Liver (tissue), 9 donors: Measurements from ENCODE around the gene INHBA. TPM values are rescaled to one million over a fixed set of nuclear protein-coding genes. Genes with fewer than 3 reads are reported as not detected.

ENCODE experiments used
- DNase-seq: peaks from one replicate; pipeline ENCODE4 v3.0.0-alpha.2; 2017; ENCODE audit warnings: low spot score
- H3K27ac ChIP-seq, 2 donors: one replicate each; pipeline ENCODE4 v1.7.0; 2013; ENCODE audit warnings: inconsistent platforms in 2 of 2, low read length in 2 of 2, control low read depth in 1 of 2, low read depth in 1 of 2, mild to moderate bottlenecking in 1 of 2
- H3K27me3 ChIP-seq, 4 donors: one replicate each; pipeline versions ENCODE4 v1.6.1 to v1.7.0; 2013; ENCODE audit warnings: low read length in 3 of 4, inconsistent platforms in 1 of 4, mild to moderate bottlenecking in 1 of 4, moderate library complexity in 1 of 4; ENCODE audit not compliant: control insufficient read depth in 4 of 4, insufficient read depth in 4 of 4
- H3K36me3 ChIP-seq, 4 donors: one replicate each; pipeline versions ENCODE4 v1.6.1 to v1.7.0; 2013; ENCODE audit warnings: low read length in 3 of 4, mild to moderate bottlenecking in 3 of 4, low read depth in 1 of 4, moderate library complexity in 1 of 4; ENCODE audit not compliant: control insufficient read depth in 4 of 4, insufficient read depth in 3 of 4
- H3K4me1 ChIP-seq, 4 donors: one replicate each; pipeline versions ENCODE4 v1.6.1 to v1.7.0; 2013; ENCODE audit warnings: low read length in 3 of 4, mild to moderate bottlenecking in 3 of 4, moderate library complexity in 1 of 4; ENCODE audit not compliant: control insufficient read depth in 4 of 4, insufficient read depth in 4 of 4
- H3K4me3 ChIP-seq, 3 donors: one replicate each; pipeline versions ENCODE4 v1.6.1 to v1.7.0; 2013; ENCODE audit warnings: low read length in 3 of 3, control low read depth in 1 of 3, low read depth in 1 of 3, mild to moderate bottlenecking in 1 of 3
- H3K9ac ChIP-seq, 2 donors: one replicate each; pipeline ENCODE4 v1.7.0; 2013; ENCODE audit warnings: low read length in 2 of 2, mild to moderate bottlenecking in 2 of 2, moderate library complexity in 2 of 2, control low read depth in 1 of 2, low read depth in 1 of 2
- H3K9me3 ChIP-seq, 4 donors: one replicate each; pipeline versions ENCODE4 v1.6.1 to v1.7.0; 2013; ENCODE audit warnings: low read length in 3 of 4; ENCODE audit not compliant: control insufficient read depth in 4 of 4
- ATF3 ChIP-seq: IDR thresholded peaks from 2 replicates; pipeline ENCODE4 v1.6.1; 2016; ENCODE audit warnings: antibody characterized with exemption
- EGR1 ChIP-seq, 2 donors: IDR thresholded peaks; 2 replicates each; pipeline ENCODE4 v1.6.1; 2016 to 2018; ENCODE audit warnings: antibody characterized with exemption in 2 of 2, low read depth in 2 of 2
- FOXA1 ChIP-seq: IDR thresholded peaks from 2 replicates; pipeline ENCODE4 v1.6.1; 2016; ENCODE audit warnings: antibody characterized with exemption
- FOXA2 ChIP-seq: IDR thresholded peaks from 2 replicates; pipeline ENCODE4 v1.6.1; 2016; ENCODE audit warnings: antibody characterized with exemption
- GABPA ChIP-seq, 2 donors: IDR thresholded peaks in 1 of 2; conservative IDR thresholded peaks in 1 of 2; 2 replicates each; pipeline ENCODE4 v1.6.1; 2016; ENCODE audit warnings: antibody characterized with exemption in 2 of 2, mild to moderate bottlenecking in 1 of 2, moderate library complexity in 1 of 2
- HNF4A ChIP-seq, 2 donors: conservative IDR thresholded peaks; 2 replicates each; pipeline ENCODE4 v1.6.1; 2016; ENCODE audit warnings: antibody characterized with exemption in 2 of 2, mild to moderate bottlenecking in 2 of 2
- HNF4G ChIP-seq: IDR thresholded peaks from 2 replicates; pipeline ENCODE4 v1.6.1; 2016; ENCODE audit warnings: antibody characterized with exemption
- JUND ChIP-seq, 2 donors: IDR thresholded peaks; 2 replicates each; pipeline ENCODE4 v1.6.1; 2016; ENCODE audit warnings: antibody characterized with exemption in 2 of 2
- NR2F2 ChIP-seq: IDR thresholded peaks from 2 replicates; pipeline ENCODE4 v1.6.1; 2016; ENCODE audit warnings: antibody characterized with exemption
- RAD21 ChIP-seq, 2 donors: IDR thresholded peaks; 2 replicates each; pipeline ENCODE4 v1.6.1; 2016; ENCODE audit warnings: antibody characterized with exemption in 2 of 2, mild to moderate bottlenecking in 2 of 2
- REST ChIP-seq: IDR thresholded peaks from 2 replicates; pipeline ENCODE4 v1.6.1; 2016; ENCODE audit warnings: antibody characterized with exemption, mild to moderate bottlenecking
- RXRA ChIP-seq, 2 donors: IDR thresholded peaks; 2 replicates each; pipeline ENCODE4 v1.6.1; 2017 to 2018; ENCODE audit warnings: antibody characterized with exemption in 2 of 2, mild to moderate bottlenecking in 1 of 2
- SP1 ChIP-seq: IDR thresholded peaks from 2 replicates; pipeline ENCODE4 v1.6.1; 2018; ENCODE audit warnings: antibody characterized with exemption, mild to moderate bottlenecking
- TAF1 ChIP-seq: conservative IDR thresholded peaks from 2 replicates; pipeline ENCODE4 v1.6.1; 2016; ENCODE audit warnings: antibody characterized with exemption, mild to moderate bottlenecking
- whole genome bisulfite sequencing: extraction: QIAGEN DNeasy Blood & Tissue Kit; methylation state at CpG from one replicate; pipeline ENCODE4 v1.1.7; 2013; 5-methylcytosine and 5-hydroxymethylcytosine counted together
- polyA plus RNA-seq, 2 donors: library from polyadenylated mRNA; stranded (reverse) in 1 of 2; unstranded in 1 of 2; fragments of 200-250 nt in 1 of 2; fragments of >200 nt in 1 of 2; fragmentation: Nextera tagmentation in 1 of 2; extraction: Ambion mirVana in 1 of 2; gene quantifications; one replicate each; pipeline versions ENCODE4 v1.2.1 to v1.2.3, GENCODE V29; 2013 to 2015
- total RNA-seq, 2 donors: library from RNA; depleted of rRNA; stranded (reverse); fragments of >200 nt; gene quantifications; one replicate each; pipeline ENCODE4 v1.2.3, GENCODE V29; 2014
- TF ChIP-seq, protein P1 (sequence below): fragments of 150-350 bp; IDR thresholded peaks from 2 replicates; pipeline ENCODE4 v1.5.1; 2017; ENCODE audit warnings: improper control_type of control experiment, low read depth, low read length; ENCODE audit not compliant: missing input control
- TF ChIP-seq, protein P2 (sequence below): IDR thresholded peaks from 2 replicates; pipeline ENCODE4 v1.6.1; 2016; ENCODE audit warnings: antibody characterized with exemption
- TF ChIP-seq, protein P3 (sequence below): IDR thresholded peaks from 2 replicates; pipeline ENCODE4 v1.6.1; 2016; ENCODE audit warnings: antibody characterized with exemption
- donor health status: healthy.
- donor health status: healthy.
- donor health status: healthy.
- donor health status: healthy.
- donor health status: healthy.

INHBA gene
- total and polyA plus RNA-seq, 4 donors: 0.23 to 8.9 (median 3.0) TPM

DNA sequence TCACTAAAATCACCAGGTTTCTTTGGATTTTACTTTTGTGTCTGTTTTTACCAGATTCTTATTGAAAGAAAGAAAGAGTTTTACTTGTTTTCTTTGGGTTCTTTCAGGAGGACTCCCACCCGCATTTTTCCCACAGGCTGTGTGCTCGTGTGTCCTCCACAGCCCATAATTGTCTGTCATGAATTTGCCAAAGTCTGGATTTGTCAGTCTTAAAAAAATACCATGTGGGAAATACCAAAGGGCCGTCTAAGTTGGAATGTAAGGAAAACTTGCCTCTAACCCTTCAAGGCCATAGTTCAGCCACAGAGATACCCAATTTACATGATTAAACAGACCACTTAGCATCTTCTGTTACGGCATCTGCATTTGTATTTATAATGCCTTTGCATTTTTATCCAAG, 41.3 kb upstream of the INHBA start:
- Histone ChIP-seq H3K9me3 (peaks cover 0 to 11% (median 9%) of the 10 kb centered on the region in 4 donors), H3K4me1 (no peaks in the 10 kb centered on the region), H3K27ac (no peak overlapping the region), H3K4me3 (no peak overlapping the region), H3K9ac (no peak overlapping the region), H3K36me3 (no peaks in the 10 kb centered on the region), H3K27me3 (no peaks in the 10 kb centered on the region)
- TF ChIP-seq ATF3: no peak
- TF ChIP-seq, protein P1, sequence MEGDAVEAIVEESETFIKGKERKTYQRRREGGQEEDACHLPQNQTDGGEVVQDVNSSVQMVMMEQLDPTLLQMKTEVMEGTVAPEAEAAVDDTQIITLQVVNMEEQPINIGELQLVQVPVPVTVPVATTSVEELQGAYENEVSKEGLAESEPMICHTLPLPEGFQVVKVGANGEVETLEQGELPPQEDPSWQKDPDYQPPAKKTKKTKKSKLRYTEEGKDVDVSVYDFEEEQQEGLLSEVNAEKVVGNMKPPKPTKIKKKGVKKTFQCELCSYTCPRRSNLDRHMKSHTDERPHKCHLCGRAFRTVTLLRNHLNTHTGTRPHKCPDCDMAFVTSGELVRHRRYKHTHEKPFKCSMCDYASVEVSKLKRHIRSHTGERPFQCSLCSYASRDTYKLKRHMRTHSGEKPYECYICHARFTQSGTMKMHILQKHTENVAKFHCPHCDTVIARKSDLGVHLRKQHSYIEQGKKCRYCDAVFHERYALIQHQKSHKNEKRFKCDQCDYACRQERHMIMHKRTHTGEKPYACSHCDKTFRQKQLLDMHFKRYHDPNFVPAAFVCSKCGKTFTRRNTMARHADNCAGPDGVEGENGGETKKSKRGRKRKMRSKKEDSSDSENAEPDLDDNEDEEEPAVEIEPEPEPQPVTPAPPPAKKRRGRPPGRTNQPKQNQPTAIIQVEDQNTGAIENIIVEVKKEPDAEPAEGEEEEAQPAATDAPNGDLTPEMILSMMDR: no peak
- no peak for TF ChIP-seq GABPA (IDR thresholded peaks at IDR 0.05 in 1 of 2, conservative IDR thresholded peaks at IDR 0.05 in 1 of 2)
- TF ChIP-seq FOXA2: no peak
- TF ChIP-seq SP1: no peak
- TF ChIP-seq, protein P2, sequence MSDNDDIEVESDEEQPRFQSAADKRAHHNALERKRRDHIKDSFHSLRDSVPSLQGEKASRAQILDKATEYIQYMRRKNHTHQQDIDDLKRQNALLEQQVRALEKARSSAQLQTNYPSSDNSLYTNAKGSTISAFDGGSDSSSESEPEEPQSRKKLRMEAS: no peak
- no peak for TF ChIP-seq NR2F2
- no peak for TF ChIP-seq RXRA (IDR thresholded peaks at IDR 0.05)
- TF ChIP-seq HNF4A (conservative IDR thresholded peaks at IDR 0.05): no peak
- TF ChIP-seq REST: no peak
- TF ChIP-seq, protein P3, sequence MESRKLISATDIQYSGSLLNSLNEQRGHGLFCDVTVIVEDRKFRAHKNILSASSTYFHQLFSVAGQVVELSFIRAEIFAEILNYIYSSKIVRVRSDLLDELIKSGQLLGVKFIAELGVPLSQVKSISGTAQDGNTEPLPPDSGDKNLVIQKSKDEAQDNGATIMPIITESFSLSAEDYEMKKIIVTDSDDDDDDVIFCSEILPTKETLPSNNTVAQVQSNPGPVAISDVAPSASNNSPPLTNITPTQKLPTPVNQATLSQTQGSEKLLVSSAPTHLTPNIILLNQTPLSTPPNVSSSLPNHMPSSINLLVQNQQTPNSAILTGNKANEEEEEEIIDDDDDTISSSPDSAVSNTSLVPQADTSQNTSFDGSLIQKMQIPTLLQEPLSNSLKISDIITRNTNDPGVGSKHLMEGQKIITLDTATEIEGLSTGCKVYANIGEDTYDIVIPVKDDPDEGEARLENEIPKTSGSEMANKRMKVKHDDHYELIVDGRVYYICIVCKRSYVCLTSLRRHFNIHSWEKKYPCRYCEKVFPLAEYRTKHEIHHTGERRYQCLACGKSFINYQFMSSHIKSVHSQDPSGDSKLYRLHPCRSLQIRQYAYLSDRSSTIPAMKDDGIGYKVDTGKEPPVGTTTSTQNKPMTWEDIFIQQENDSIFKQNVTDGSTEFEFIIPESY: no peak
- no peak for TF ChIP-seq HNF4G
- TF ChIP-seq JUND (IDR thresholded peaks at IDR 0.05): no peak
- TF ChIP-seq FOXA1: no peak
- TF ChIP-seq EGR1 (IDR thresholded peaks at IDR 0.05; ENCODE audit: low read depth in 2 of 2): no peak
- 78% methylated on average over 4 of the region's 4 CpGs for WGBS
- no peak for DNase-seq

DNA sequence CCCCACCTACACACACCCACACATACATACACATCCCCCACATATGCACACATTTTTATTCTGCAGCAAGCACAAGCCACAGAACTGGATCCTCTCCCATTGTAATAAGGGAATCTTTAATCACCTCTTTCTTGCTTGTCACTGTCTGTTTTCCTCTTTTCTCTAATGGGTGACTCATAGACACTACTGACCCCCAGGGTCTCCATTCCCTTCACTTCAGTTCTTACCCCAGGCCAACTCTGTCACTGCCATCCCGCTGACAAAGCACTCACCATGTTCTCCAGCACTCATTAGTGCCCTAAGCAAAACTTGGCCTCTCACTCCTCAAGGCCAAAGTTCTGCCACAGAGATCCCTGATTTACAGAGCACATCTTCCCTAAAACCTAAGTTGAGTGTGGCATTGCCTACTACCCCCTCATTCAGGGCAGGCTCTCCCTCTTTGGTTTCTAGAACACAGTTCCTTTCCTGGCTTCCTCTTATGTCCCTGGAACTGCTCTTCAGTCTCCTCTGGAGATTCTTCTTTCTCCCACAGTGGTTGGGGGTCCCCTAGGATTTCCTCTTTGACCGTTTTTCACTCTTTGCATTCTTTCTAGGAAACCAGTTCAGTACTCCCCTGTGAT, 39.6 kb upstream of the INHBA start:
- WGBS: 73% methylated on average over 2 of the region's 2 CpGs
- Histone ChIP-seq H3K9me3 (peaks cover 0 to 11% (median 9%) of the 10 kb centered on the region in 4 donors), H3K36me3 (no peaks in the 10 kb centered on the region), H3K27ac (no peak overlapping the region), H3K4me1 (no peaks in the 10 kb centered on the region), H3K27me3 (no peaks in the 10 kb centered on the region), H3K4me3 (no peak overlapping the region), H3K9ac (no peak overlapping the region)
- no peak for DNase-seq
- TF ChIP-seq GABPA (IDR thresholded peaks at IDR 0.05 in 1 of 2, conservative IDR thresholded peaks at IDR 0.05 in 1 of 2): no peak
- TF ChIP-seq HNF4G: no peak
- TF ChIP-seq TAF1: no peak
- TF ChIP-seq JUND (IDR thresholded peaks at IDR 0.05): no peak
- no peak for TF ChIP-seq RAD21 (IDR thresholded peaks at IDR 0.05)
- TF ChIP-seq ATF3: no peak
- no peak for TF ChIP-seq HNF4A (conservative IDR thresholded peaks at IDR 0.05)
